Endothelial cell of hepatic sinusoid (primary cell): Measurements from ENCODE around the gene CAVIN1.
"Not testable (repeated sequence)": the region's sequence is repeated elsewhere in the genome, so short reads cannot be mapped to it uniquely, and the experiment has no call there.

Experiments used
- in situ Hi-C: cut with HindIII; loops from 2 replicates; pipeline ENCODE4 v1.10.0; 2017; ENCODE audit warnings: low sequenced_read_pairs

The CAVIN1 gene

GRCh38 chr17:42406615-42407288 is 16.3 kb downstream of the CAVIN1 start:
- in situ Hi-C loops: no loop called here

DNA sequence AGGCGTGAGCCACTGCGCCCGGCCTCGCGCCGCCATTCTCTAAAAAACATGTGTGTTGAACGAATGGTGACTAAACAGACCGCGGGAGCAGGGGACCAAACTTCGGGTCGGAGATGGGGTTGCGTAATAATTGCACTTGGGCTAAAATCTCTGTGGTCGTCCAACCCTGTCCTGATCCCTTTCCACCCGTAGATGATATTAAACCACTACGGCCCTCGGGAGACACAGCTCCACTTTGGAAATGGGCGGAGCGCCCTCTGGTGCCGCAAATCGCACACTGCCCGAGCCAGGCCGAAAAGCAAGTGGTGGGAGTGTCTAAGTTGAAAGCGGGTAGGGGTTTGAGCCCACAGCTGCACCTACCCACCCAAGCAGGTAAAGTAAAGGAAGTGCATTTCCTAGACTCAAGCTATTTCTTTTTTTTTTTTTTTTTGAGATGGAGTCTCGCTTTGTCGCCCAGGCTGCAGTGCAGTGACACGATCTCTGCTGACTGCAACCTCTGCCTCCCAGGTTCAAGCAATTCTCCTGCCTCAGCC is 17.0 kb downstream of the CAVIN1 start:
- in situ Hi-C loops: no loop called here

DNA sequence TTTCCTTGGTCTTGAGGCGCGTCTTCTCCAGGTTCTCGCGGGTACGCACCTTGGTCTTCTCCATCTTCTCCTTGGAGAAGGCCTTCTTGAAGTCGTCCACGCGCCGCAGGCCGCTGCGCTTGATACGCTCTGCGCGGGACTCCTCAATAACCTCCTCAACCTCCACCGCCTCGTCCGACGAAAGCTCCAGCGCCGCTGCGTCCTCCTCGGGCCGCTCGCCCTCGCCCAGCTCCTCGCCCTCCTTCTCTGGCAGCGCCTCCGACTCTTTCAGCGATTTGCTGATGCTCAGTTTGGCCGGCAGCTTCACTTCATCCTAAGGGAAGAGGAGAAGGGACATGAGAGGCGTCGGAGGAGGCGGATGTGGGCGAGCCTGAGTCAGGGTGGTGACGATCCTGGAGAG is 18.0 kb downstream of the CAVIN1 start:
- in situ Hi-C loops: no loop called here

GRCh38 chr17:42404326-42405055 is 18.6 kb downstream of the CAVIN1 start:
- in situ Hi-C loops: no loop called here

DNA sequence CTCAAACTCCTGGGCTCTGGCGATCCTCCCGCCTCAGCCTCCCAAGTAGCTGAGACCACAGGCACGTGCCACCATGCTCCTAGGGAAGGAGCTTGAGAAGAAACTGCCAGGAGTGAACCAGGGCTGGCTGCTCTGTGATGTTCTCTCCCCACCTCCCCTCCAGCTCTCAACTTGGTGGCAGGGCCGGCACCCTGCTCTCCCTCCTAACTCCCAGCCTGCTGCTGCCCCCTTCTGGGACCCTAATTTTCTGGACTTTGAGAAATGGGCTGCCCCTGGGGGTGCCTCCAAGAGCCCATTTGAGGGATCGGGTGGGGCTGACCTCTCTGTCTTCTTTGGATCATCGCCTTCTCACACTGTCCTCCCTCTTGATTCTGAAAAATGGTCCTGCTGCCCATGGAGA is 19.9 kb downstream of the CAVIN1 start:
- in situ Hi-C loops: no loop called here

GRCh38 chr17:42402117-42402516 is 20.9 kb downstream of the CAVIN1 start:
- in situ Hi-C loops: no loop called here

- in situ Hi-C loops: not testable (repeated sequence)
Measured at GRCh38 chr17:42400844-42401375, 22.1 kb downstream of the CAVIN1 start.

DNA sequence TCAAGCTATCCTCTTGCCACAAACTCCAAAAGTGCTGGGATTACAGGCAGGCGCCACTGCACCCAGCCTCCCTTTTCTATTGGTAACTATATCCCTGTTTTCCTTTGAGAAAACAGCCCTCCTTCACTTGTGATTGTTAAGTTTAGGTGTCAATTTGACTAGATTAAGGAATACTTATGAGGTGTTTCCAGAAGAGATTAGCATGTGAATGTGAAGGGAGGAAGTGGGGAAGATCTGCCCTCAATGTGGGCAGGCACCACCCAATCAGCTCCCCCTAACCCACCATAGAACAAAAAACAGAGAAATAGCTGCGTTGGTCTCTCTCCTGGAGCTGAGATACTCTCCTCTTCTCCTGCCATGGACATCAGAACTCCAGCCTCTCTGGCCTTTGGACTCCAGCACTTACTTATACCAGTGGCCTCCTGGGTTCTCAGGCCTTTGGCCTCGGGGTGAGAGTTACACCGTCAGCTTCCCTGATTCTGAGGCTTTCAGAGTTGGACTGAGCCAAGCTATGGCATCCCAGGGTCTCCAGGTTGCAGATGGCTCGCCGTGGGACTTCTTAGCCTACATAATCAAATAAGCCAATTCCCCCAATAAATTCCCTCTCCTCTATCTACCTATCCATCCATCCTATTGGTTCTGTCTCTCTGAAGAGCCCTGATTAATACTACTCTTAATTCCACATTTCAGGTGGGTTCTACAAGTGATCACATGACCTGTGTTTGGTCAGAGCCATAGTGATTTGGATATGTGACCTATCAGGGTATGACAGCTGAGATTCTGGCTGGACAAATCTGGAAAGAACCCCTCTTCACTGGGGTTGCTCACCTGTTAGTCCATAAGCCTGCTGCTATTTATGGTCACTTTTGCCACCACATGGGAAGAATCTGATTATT is 22.9 kb downstream of the CAVIN1 start:
- in situ Hi-C loops: no loop called here

GRCh38 chr17:42399121-42399520 is 23.9 kb downstream of the CAVIN1 start:
- in situ Hi-C loops: no loop called here

GRCh38 chr17:42395601-42396000 is 27.5 kb downstream of the CAVIN1 start:
- in situ Hi-C loops: not testable (repeated sequence)

DNA sequence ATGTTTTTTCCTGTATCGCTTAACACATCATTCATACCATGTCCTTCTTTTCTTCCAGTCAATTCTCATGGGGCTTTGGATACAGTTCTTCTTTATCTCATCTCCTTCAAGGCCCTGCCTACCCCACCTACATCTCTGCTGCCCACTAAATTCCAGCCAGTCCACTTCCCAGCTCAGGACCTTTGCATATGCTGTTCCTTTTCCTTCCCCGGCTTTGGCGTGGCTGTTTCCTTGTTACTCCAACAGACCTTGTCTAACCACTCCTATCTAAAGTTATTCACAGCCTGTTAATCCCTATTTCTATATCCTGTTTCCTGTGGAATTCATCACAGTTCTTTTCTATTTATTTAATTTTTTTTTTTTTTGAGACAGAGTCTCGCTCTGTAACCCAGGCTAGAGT is 28.2 kb downstream of the CAVIN1 start:
- in situ Hi-C loops: no loop called here

GRCh38 chr17:42392692-42393415 is 30.2 kb downstream of the CAVIN1 start:
- in situ Hi-C loops: no loop called here

GRCh38 chr17:42391439-42391838 is 31.6 kb downstream of the CAVIN1 start:
- in situ Hi-C loops: not testable (repeated sequence)

DNA sequence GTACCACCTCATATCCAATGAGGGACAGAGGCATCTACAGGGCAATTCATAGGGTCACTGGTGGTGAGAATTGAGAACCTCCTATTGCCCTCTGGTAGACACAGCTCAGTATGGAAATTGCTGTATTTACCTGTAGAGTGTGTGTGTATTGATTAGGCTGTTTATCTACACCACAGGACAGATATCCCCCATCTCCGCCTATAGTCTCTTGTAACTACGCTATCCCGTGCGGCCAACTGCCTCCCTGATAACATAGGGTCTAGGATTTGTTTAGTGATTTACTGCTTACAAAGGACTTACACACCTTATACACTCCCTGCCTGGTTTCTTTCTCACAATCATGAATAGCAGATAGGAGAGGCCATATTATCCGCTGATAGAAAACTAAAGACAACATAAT is 33.2 kb downstream of the CAVIN1 start:
- in situ Hi-C loops: no loop called here

DNA sequence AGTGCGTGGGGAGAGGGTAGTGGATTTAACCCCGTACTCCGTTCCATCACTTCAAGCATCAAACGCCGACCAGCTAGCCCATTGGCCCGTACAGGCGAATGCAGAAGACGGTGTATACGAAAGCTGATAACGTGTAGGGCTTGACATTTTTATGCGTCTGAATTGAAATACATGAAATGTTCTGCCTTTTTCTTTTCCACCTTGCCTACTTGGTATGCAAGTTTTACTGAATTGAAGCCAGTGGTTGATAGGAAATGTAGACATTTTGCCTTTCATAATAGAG is 34.0 kb downstream of the CAVIN1 start:
- in situ Hi-C loops: no loop called here

- in situ Hi-C loops: no loop called here
Measured at GRCh38 chr17:42388381-42389134, 34.5 kb downstream of the CAVIN1 start, which contains the start of gene STAT3. STAT3 (minus strand) TSS chr17:42388442; CDS start chr17:42348516, 39,926 bp downstream.

GRCh38 chr17:42387661-42388380 is 35.2 kb downstream of the CAVIN1 start:
- in situ Hi-C loops: no loop called here

- in situ Hi-C loops: no loop called here
Measured at GRCh38 chr17:42386777-42387657, 36.0 kb downstream of the CAVIN1 start.
